ENCODE data around the gene ZNF205. TPM values are rescaled to one million over a fixed set of nuclear protein-coding genes. Genes with fewer than 3 reads are reported as not detected.

ZNF205 gene
- total and polyA plus RNA-seq, 2 experiments from 2014 or later: 16.6 to 29.1 TPM

GRCh38 chr16:3099395-3099731 is 13.0 kb upstream of the ZNF205 start (continued):
- TF ChIP-seq ZNF462 (CRISPR knock-in tag; IDR thresholded peaks at IDR 0.05) (no peak), POLR2AphosphoS5 (IDR thresholded peaks at IDR 0.05; ENCODE audit: low read depth) (peak; percentile 12; the same call in 1 of the 2 replicates)

- H3K9me3 Mint-ChIP-seq: no peaks in the 10 kb centered on the region; the same call in 1 of the 3 replicates
- Histone ChIP-seq H2AFZ (no peak overlapping the region), H3K4me2 (peak overlapping the region; percentile 85), H3K4me3 (peak overlapping the region; percentile 89), H3K79me2 (replicated peaks; ENCODE audit: insufficient read depth) (peaks cover 34% of the 10 kb centered on the region), H3K4me1 (ENCODE audit: insufficient read depth) (peaks cover 48% of the 10 kb centered on the region), H4K20me1 (replicated peaks; ENCODE audit: insufficient read depth) (peaks cover 2% of the 10 kb centered on the region; the same call in 1 of the 2 replicates), H3F3A (replicated peaks; ENCODE audit: low read depth) (peaks cover 49% of the 10 kb centered on the region), H3K36me3 (ENCODE audit: insufficient read depth) (no peaks in the 10 kb centered on the region), H3K9me2 (ENCODE audit: insufficient read depth) (no peaks in the 10 kb centered on the region), H3K27ac (ENCODE audit: low read depth) (peak overlapping the region; percentile 99), H3K27me3 (ENCODE audit: insufficient read depth) (no peaks in the 10 kb centered on the region)
- peak; percentile 27 for ATAC-seq
- H3K36me3 Mint-ChIP-seq (ENCODE audit: low read depth): peaks cover 38% of the 10 kb centered on the region
- DNase-seq (ENCODE audit: low spot score): peak; percentile 99
- H3K4me1 Mint-ChIP-seq: peaks cover 44% of the 10 kb centered on the region
- peak overlapping the region; percentile 99 for H3K27ac Mint-ChIP-seq
- peak overlapping the region; percentile 99 for H3K4me3 Mint-ChIP-seq
- H3K27me3 Mint-ChIP-seq (ENCODE audit: insufficient read depth, low read depth, poor library complexity): peaks cover 36% of the 10 kb centered on the region
- TF ChIP-seq, protein P1, sequence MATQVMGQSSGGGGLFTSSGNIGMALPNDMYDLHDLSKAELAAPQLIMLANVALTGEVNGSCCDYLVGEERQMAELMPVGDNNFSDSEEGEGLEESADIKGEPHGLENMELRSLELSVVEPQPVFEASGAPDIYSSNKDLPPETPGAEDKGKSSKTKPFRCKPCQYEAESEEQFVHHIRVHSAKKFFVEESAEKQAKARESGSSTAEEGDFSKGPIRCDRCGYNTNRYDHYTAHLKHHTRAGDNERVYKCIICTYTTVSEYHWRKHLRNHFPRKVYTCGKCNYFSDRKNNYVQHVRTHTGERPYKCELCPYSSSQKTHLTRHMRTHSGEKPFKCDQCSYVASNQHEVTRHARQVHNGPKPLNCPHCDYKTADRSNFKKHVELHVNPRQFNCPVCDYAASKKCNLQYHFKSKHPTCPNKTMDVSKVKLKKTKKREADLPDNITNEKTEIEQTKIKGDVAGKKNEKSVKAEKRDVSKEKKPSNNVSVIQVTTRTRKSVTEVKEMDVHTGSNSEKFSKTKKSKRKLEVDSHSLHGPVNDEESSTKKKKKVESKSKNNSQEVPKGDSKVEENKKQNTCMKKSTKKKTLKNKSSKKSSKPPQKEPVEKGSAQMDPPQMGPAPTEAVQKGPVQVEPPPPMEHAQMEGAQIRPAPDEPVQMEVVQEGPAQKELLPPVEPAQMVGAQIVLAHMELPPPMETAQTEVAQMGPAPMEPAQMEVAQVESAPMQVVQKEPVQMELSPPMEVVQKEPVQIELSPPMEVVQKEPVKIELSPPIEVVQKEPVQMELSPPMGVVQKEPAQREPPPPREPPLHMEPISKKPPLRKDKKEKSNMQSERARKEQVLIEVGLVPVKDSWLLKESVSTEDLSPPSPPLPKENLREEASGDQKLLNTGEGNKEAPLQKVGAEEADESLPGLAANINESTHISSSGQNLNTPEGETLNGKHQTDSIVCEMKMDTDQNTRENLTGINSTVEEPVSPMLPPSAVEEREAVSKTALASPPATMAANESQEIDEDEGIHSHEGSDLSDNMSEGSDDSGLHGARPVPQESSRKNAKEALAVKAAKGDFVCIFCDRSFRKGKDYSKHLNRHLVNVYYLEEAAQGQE (IDR thresholded peaks at IDR 0.05; ENCODE audit: unreplicated experiment): no peak
- TF ChIP-seq JUNB (IDR thresholded peaks at IDR 0.05; ENCODE audit: unreplicated experiment) (no peak), EZH2phosphoT487 (IDR thresholded peaks at IDR 0.05; ENCODE audit: unreplicated experiment) (no peak), STAT1 (IDR thresholded peaks at IDR 0.05; ENCODE audit: unreplicated experiment) (no peak), ZNF114 (CRISPR knock-in tag; IDR thresholded peaks at IDR 0.05) (no peak), NANOG (IDR thresholded peaks at IDR 0.05; ENCODE audit: borderline replicate concordance) (no peak), POLR2AphosphoS5 (IDR thresholded peaks at IDR 0.05; ENCODE audit: low read depth) (peak; percentile 97)
- TF ChIP-seq, protein P2, sequence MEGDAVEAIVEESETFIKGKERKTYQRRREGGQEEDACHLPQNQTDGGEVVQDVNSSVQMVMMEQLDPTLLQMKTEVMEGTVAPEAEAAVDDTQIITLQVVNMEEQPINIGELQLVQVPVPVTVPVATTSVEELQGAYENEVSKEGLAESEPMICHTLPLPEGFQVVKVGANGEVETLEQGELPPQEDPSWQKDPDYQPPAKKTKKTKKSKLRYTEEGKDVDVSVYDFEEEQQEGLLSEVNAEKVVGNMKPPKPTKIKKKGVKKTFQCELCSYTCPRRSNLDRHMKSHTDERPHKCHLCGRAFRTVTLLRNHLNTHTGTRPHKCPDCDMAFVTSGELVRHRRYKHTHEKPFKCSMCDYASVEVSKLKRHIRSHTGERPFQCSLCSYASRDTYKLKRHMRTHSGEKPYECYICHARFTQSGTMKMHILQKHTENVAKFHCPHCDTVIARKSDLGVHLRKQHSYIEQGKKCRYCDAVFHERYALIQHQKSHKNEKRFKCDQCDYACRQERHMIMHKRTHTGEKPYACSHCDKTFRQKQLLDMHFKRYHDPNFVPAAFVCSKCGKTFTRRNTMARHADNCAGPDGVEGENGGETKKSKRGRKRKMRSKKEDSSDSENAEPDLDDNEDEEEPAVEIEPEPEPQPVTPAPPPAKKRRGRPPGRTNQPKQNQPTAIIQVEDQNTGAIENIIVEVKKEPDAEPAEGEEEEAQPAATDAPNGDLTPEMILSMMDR (conservative IDR thresholded peaks at IDR 0.05; ENCODE audit: low read depth in 2 of 2): no peak
These were observed 12.5 kb upstream of the ZNF205 start for GRCh38 chr16:3099732-3100499.
